Measurements from ENCODE around the gene PALLD. TPM values are rescaled to one million over a fixed set of nuclear protein-coding genes. Genes with fewer than 3 reads are reported as not detected.

The PALLD gene
- total RNA-seq, 2 donors from 2014 or later = 72.1 to 195 TPM

DNA sequence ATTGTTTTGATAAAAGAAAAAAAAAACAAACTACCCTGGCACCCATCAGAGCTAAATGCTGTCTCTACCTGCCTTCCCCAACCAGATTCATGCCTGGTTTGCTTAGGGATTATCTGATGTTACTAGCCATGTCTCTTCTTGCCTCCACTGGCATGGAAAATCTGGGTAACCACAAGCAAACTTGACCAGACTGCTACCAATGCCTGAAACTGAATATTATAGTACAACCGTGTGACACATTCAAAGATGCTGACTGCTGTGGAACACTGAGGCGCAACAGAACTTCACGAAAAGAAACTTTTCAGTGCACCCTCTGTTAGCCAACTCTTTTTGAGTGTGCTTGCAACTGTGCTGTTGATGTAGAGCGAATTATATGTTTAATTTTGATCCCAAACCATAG lies 285.1 kb downstream of the PALLD start:
- H3K4me1 ChIP-seq = no peaks in the 10 kb centered on the region
- DNase-seq = no peak
- no peak overlapping the region for H3K9ac ChIP-seq (ENCODE audit: low read depth in 2 of 2, low read length in 2 of 2)
- no peaks in the 10 kb centered on the region for H3K9me3 ChIP-seq
- H3K4me3 ChIP-seq = no peak overlapping the region
- H3K36me3 ChIP-seq = no peaks in the 10 kb centered on the region
- TF ChIP-seq, protein P1, sequence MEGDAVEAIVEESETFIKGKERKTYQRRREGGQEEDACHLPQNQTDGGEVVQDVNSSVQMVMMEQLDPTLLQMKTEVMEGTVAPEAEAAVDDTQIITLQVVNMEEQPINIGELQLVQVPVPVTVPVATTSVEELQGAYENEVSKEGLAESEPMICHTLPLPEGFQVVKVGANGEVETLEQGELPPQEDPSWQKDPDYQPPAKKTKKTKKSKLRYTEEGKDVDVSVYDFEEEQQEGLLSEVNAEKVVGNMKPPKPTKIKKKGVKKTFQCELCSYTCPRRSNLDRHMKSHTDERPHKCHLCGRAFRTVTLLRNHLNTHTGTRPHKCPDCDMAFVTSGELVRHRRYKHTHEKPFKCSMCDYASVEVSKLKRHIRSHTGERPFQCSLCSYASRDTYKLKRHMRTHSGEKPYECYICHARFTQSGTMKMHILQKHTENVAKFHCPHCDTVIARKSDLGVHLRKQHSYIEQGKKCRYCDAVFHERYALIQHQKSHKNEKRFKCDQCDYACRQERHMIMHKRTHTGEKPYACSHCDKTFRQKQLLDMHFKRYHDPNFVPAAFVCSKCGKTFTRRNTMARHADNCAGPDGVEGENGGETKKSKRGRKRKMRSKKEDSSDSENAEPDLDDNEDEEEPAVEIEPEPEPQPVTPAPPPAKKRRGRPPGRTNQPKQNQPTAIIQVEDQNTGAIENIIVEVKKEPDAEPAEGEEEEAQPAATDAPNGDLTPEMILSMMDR (IDR thresholded peaks at IDR 0.05) = no peak
- H3K27ac ChIP-seq = no peak overlapping the region
- intact Hi-C loops (cut with DNase I) = no loop called here
- H3K27me3 ChIP-seq = no peaks in the 10 kb centered on the region

DNA sequence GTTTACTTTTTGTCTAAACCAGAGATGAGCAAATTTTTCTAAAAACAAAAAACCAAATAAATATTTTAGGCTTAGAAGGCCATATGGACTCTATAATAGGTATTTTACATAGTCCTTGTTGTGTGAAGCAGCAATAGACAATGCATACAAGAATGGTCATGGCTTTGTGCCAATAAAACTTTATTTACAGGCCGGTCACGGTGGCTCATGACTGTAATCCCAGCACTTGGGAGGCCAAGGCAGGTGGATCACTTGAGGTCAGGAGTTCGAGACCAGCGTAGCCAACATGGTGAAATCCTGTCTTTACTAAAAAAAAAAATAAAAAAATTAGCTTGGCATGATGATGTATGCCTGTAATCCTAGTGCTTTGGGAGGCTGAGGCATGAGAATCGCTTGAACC lies 285.6 kb downstream of the PALLD start:
- Histone ChIP-seq H3K27ac (no peak overlapping the region), H3K4me3 (no peak overlapping the region)
- TF ChIP-seq, protein P1 (IDR thresholded peaks at IDR 0.05) = no peak

DNA sequence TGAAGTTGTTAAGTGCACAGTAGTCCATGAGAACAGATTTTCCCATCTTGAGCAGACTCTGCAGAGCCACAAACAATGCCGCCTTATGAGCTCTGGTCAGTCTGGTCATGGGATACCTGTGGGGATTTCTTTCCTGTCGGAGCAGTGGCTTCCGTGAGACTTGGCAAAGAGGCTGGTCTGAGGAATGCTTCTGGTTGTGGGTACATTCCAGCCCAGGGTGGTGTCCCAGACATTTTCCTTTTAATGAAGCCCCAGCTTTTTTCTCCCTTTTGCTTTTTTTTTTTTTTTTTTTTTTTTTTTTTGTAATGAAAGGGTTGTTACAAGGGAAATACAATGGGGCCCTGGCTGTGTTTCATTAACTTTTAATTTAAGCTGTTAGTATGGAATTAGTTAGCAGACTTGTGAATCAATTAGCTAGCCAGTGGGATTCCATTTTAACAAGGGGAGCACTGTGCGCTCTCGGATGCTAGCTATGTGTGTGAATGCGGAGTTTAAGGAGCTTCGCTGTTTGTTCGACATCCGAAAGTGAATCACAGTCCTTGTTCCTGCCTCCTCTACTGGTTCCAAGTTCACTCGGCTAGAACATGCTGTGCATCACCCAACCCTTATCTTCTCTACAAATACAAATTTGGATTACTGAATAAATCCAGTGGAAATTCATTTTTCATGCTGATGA lies 288.1 kb downstream of the PALLD start:
- no peak for DNase-seq
- no peak overlapping the region for H3K9ac ChIP-seq (ENCODE audit: low read depth in 2 of 2, low read length in 2 of 2)

More for the DNA sequence above, 285.6 kb downstream of the PALLD start:
- no peak for DNase-seq
- Histone ChIP-seq H3K36me3 (no peaks in the 10 kb centered on the region), H3K27me3 (no peaks in the 10 kb centered on the region), H3K9me3 (no peaks in the 10 kb centered on the region), H3K9ac (ENCODE audit: low read depth in 2 of 2, low read length in 2 of 2) (no peak overlapping the region), H3K4me1 (peaks cover 2% of the 10 kb centered on the region)
- intact Hi-C loops (cut with DNase I) = no loop called here

DNA sequence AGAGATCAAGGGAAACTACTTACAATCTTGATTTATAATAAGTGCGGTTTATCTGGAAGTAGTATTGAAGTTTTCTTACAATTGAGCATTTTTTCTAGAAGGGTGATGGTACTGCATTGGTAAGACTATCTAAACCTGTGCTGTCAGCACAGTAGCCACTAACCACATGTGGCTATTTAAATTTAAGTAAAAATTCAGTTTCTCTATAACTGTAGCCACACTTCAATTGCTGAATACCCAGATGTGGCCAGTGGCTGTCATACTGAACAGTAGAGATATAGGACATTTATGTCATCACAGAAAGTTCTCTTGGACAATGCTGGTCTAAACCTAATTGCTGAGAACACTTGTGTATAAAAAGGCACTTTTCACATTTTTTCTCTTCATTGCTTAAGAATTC lies 290.5 kb downstream of the PALLD start:
- no peaks in the 10 kb centered on the region for H3K36me3 ChIP-seq
- TF ChIP-seq, protein P1 (IDR thresholded peaks at IDR 0.05) = no peak
- H3K9ac ChIP-seq (ENCODE audit: low read depth in 2 of 2, low read length in 2 of 2) = peak overlapping the region in 1 of 2 donors; percentile 71
- no peaks in the 10 kb centered on the region for H3K27me3 ChIP-seq
- no peaks in the 10 kb centered on the region for H3K9me3 ChIP-seq
- peak overlapping the region; percentile 70 for H3K27ac ChIP-seq
- H3K4me1 ChIP-seq = peaks cover 3% of the 10 kb centered on the region
- no peak overlapping the region for H3K4me3 ChIP-seq
- DNase-seq = no peak
- intact Hi-C loops (cut with DNase I) = no loop called here

More for the DNA sequence above, 288.1 kb downstream of the PALLD start:
- intact Hi-C loops (cut with DNase I) = no loop called here
- TF ChIP-seq, protein P1 (IDR thresholded peaks at IDR 0.05) = no peak
- no peak overlapping the region for H3K4me3 ChIP-seq
- no peaks in the 10 kb centered on the region for H3K36me3 ChIP-seq
- H3K4me1 ChIP-seq = peaks cover 3% of the 10 kb centered on the region
- no peak overlapping the region for H3K27ac ChIP-seq
- no peaks in the 10 kb centered on the region for H3K27me3 ChIP-seq
- no peaks in the 10 kb centered on the region for H3K9me3 ChIP-seq

DNA sequence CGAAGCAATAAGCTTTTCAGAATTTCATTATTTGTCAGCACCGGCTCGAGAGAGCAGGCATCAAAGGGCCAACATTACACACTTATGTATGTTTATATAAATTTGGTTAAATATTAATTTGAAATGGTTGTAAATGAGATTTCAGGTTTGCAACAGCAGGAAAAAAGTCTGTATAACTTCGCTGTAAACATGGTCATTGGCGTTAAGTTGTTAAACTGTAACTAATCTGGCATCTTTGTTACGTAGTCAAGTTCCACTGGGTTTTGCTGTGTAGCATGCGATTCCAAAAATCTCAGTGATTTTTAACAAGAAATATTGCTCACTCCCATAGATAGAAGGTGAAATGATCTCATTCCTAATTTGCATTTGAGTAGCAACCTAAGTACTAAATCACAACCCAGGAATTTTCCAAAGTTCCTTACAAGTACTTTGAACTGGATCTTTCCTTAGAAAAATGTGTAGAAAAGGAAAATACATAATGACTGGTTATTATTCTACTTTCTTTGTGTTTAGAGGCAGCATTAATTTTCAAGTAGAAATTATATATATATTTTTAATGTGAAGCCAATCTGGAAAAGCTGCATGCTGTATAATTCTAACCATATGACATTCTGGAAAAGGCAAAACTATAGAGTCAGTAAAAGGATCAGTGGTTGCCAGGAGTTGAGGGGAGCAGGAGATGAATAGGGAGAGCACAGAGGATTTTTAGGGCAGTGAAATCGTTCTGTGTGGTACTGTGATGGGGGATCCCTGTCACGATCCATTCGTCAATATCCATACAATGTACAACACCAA lies 291.1 kb downstream of the PALLD start:
- Histone ChIP-seq H3K4me1 (peaks cover 3% of the 10 kb centered on the region), H3K27me3 (no peaks in the 10 kb centered on the region), H3K9me3 (no peaks in the 10 kb centered on the region), H3K4me3 (no peak overlapping the region), H3K9ac (ENCODE audit: low read depth in 2 of 2, low read length in 2 of 2) (peak overlapping the region in 1 of 2 donors; percentile 71), H3K36me3 (no peaks in the 10 kb centered on the region), H3K27ac (peak overlapping the region; percentile 70)
- intact Hi-C loops (cut with DNase I) = no loop called here
- TF ChIP-seq, protein P1 (IDR thresholded peaks at IDR 0.05) = no peak
- DNase-seq = no peak

Measured in colonic mucosa (tissue), 4 donors.